Ectodermal cell (in vitro differentiated cells): Measurements from ENCODE around the gene ST6GALNAC5.

Experiments used
- H3K27ac ChIP-seq: 2 replicates; pipeline ENCODE4 v1.7.0; 2013; ENCODE audit warnings: mild to moderate bottlenecking, low read depth, low read length; ENCODE audit not compliant: insufficient read depth, poor library complexity, severe bottlenecking
- H3K27me3 ChIP-seq: 2 replicates; pipeline ENCODE4 v1.7.0; 2013; ENCODE audit warnings: mild to moderate bottlenecking, low read length; ENCODE audit not compliant: insufficient read depth, control insufficient read depth, poor library complexity, severe bottlenecking
- H3K36me3 ChIP-seq: one replicate; pipeline ENCODE4 v1.7.0; 2013; ENCODE audit warnings: low read length; ENCODE audit not compliant: control insufficient read depth, insufficient read depth
- H3K4me1 ChIP-seq: one replicate; pipeline ENCODE4 v1.7.0; 2013; ENCODE audit warnings: low read length; ENCODE audit not compliant: control insufficient read depth, insufficient read depth
- H3K4me3 ChIP-seq: 2 replicates; pipeline ENCODE4 v1.7.0; 2013; ENCODE audit warnings: low read depth, low read length, control low read depth; ENCODE audit not compliant: insufficient read depth
- H3K9me3 ChIP-seq: 2 replicates; pipeline ENCODE4 v1.7.0; 2013; ENCODE audit warnings: mild to moderate bottlenecking, low read length, moderate library complexity; ENCODE audit not compliant: control insufficient read depth
- WGBS, 2 experiments: methylation state at CpG; one replicate each; pipeline ENCODE4 v1.1.7; 2013; ENCODE audit warnings: missing lambda C conversion rate in 2 of 2; 5-methylcytosine and 5-hydroxymethylcytosine counted together

The ST6GALNAC5 gene

GRCh38 chr1:76933847-76934815 lies 66.9 kb downstream of the ST6GALNAC5 start:
- Histone ChIP-seq H3K27me3 (no peaks in the 10 kb centered on the region), H3K36me3 (no peaks in the 10 kb centered on the region), H3K4me1 (peaks cover 8% of the 10 kb centered on the region), H3K27ac (no peak overlapping the region), H3K9me3 (no peaks in the 10 kb centered on the region), H3K4me3 (no peak overlapping the region)
- WGBS, 2 experiments: 88 to 89% methylated on average over 6 of the region's 6 CpGs

GRCh38 chr1:76938304-76938703 lies 71.0 kb downstream of the ST6GALNAC5 start:
- H3K27me3 ChIP-seq: no peaks in the 10 kb centered on the region

GRCh38 chr1:76939050-76939816 lies 72.0 kb downstream of the ST6GALNAC5 start:
- 89% methylated on average over 6 to 7 of the region's 8 CpGs for WGBS, 2 experiments
- Histone ChIP-seq H3K4me3 (no peak overlapping the region), H3K4me1 (peaks cover 8% of the 10 kb centered on the region), H3K27ac (no peak overlapping the region), H3K36me3 (no peaks in the 10 kb centered on the region), H3K9me3 (no peaks in the 10 kb centered on the region), H3K27me3 (no peaks in the 10 kb centered on the region)

More at GRCh38 chr1:76938304-76938703, 71.0 kb downstream of the ST6GALNAC5 start:
- Histone ChIP-seq H3K4me1 (peaks cover 8% of the 10 kb centered on the region), H3K36me3 (no peaks in the 10 kb centered on the region), H3K9me3 (no peaks in the 10 kb centered on the region), H3K27ac (no peak overlapping the region), H3K4me3 (no peak overlapping the region)
- WGBS, 2 experiments: 86 to 93% methylated on average over 2 of the region's 2 CpGs

- Histone ChIP-seq H3K9me3 (no peaks in the 10 kb centered on the region), H3K4me3 (no peak overlapping the region), H3K27me3 (no peaks in the 10 kb centered on the region), H3K36me3 (no peaks in the 10 kb centered on the region), H3K27ac (no peak overlapping the region), H3K4me1 (peaks cover 8% of the 10 kb centered on the region)
- WGBS, 2 experiments: 95 to 97% methylated on average over 4 to 5 of the region's 5 CpGs
Measured at GRCh38 chr1:76939817-76940216, 72.5 kb downstream of the ST6GALNAC5 start.

GRCh38 chr1:76940571-76941335 lies 73.5 kb downstream of the ST6GALNAC5 start:
- WGBS, 2 experiments: 93 to 95% methylated on average over 4 of the region's 4 CpGs
- Histone ChIP-seq H3K27me3 (no peaks in the 10 kb centered on the region), H3K4me1 (peaks cover 8% of the 10 kb centered on the region), H3K4me3 (no peak overlapping the region), H3K27ac (no peak overlapping the region), H3K36me3 (no peaks in the 10 kb centered on the region), H3K9me3 (no peaks in the 10 kb centered on the region)

- no peaks in the 10 kb centered on the region for H3K9me3 ChIP-seq
- H3K36me3 ChIP-seq: no peaks in the 10 kb centered on the region
- no peak overlapping the region for H3K27ac ChIP-seq
- WGBS, 2 experiments: 92% methylated on average over 2 of the region's 2 CpGs
- H3K4me3 ChIP-seq: no peak overlapping the region
- no peaks in the 10 kb centered on the region for H3K27me3 ChIP-seq
- H3K4me1 ChIP-seq: peaks cover 8% of the 10 kb centered on the region
Measured at GRCh38 chr1:76942549-76942948, 75.3 kb downstream of the ST6GALNAC5 start.

- WGBS, 2 experiments: 89 to 93% methylated on average over 2 of the region's 2 CpGs
Measured at GRCh38 chr1:76944942-76945341, 77.7 kb downstream of the ST6GALNAC5 start.

GRCh38 chr1:76948846-76949245 lies 81.6 kb downstream of the ST6GALNAC5 start:
- Histone ChIP-seq H3K4me1 (no peaks in the 10 kb centered on the region), H3K27me3 (no peaks in the 10 kb centered on the region), H3K27ac (no peak overlapping the region), H3K4me3 (no peak overlapping the region), H3K36me3 (no peaks in the 10 kb centered on the region), H3K9me3 (no peaks in the 10 kb centered on the region)

More at GRCh38 chr1:76944942-76945341, 77.7 kb downstream of the ST6GALNAC5 start:
- Histone ChIP-seq H3K9me3 (no peaks in the 10 kb centered on the region), H3K27ac (no peak overlapping the region), H3K4me1 (no peaks in the 10 kb centered on the region), H3K36me3 (no peaks in the 10 kb centered on the region), H3K4me3 (no peak overlapping the region), H3K27me3 (no peaks in the 10 kb centered on the region)

GRCh38 chr1:76949503-76949902 lies 82.2 kb downstream of the ST6GALNAC5 start:
- 87 to 93% methylated on average over 3 of the region's 3 CpGs for WGBS, 2 experiments
- no peaks in the 10 kb centered on the region for H3K27me3 ChIP-seq
- no peaks in the 10 kb centered on the region for H3K9me3 ChIP-seq
- H3K36me3 ChIP-seq: no peaks in the 10 kb centered on the region
- no peaks in the 10 kb centered on the region for H3K4me1 ChIP-seq
- no peak overlapping the region for H3K4me3 ChIP-seq
- H3K27ac ChIP-seq: no peak overlapping the region
